ENCODE measurements around the gene SCYGR1.

DNA sequence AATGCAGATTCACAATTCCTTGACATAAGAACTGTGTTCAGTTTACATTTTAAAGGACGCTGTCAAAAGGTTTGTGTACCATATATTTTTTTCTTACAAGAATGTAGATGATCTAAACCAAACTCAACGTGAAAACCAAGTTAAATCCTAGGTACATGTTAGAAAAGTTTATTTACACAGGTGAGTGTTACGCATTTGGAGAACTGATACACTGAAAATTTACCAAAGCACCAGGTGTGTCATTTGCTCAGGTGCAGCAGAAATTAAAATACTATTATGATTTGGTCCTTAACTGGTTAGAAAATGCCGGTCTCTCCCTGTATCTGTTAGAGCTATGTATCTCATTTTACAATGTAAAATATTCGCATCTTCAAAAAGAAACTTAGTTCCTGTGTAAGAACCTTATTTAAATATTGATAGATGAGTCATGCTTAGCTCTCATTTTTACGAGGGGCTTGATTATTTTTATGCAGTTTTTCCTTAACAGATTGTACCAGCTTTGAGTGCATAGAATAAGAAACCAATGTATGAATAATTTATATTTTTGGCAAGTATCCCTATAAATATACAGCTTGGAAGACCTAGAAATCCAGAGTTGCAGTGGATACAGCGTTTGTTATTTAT, 37.6 kb downstream of the SCYGR1 start:
- TF ChIP-seq NFIC (IDR thresholded peaks at IDR 0.05): no peak
- TF ChIP-seq EP300 (IDR thresholded peaks at IDR 0.05; ENCODE audit: borderline replicate concordance): no peak
- TF ChIP-seq RAD21 (IDR thresholded peaks at IDR 0.05; ENCODE audit: low read depth): no peak
- TF ChIP-seq TAF1 (IDR thresholded peaks at IDR 0.05; ENCODE audit: low read depth): no peak
- TF ChIP-seq, protein P1, sequence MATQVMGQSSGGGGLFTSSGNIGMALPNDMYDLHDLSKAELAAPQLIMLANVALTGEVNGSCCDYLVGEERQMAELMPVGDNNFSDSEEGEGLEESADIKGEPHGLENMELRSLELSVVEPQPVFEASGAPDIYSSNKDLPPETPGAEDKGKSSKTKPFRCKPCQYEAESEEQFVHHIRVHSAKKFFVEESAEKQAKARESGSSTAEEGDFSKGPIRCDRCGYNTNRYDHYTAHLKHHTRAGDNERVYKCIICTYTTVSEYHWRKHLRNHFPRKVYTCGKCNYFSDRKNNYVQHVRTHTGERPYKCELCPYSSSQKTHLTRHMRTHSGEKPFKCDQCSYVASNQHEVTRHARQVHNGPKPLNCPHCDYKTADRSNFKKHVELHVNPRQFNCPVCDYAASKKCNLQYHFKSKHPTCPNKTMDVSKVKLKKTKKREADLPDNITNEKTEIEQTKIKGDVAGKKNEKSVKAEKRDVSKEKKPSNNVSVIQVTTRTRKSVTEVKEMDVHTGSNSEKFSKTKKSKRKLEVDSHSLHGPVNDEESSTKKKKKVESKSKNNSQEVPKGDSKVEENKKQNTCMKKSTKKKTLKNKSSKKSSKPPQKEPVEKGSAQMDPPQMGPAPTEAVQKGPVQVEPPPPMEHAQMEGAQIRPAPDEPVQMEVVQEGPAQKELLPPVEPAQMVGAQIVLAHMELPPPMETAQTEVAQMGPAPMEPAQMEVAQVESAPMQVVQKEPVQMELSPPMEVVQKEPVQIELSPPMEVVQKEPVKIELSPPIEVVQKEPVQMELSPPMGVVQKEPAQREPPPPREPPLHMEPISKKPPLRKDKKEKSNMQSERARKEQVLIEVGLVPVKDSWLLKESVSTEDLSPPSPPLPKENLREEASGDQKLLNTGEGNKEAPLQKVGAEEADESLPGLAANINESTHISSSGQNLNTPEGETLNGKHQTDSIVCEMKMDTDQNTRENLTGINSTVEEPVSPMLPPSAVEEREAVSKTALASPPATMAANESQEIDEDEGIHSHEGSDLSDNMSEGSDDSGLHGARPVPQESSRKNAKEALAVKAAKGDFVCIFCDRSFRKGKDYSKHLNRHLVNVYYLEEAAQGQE (IDR thresholded peaks at IDR 0.05; ENCODE audit: low read depth): no peak
- TF ChIP-seq, protein P2, sequence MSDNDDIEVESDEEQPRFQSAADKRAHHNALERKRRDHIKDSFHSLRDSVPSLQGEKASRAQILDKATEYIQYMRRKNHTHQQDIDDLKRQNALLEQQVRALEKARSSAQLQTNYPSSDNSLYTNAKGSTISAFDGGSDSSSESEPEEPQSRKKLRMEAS (IDR thresholded peaks at IDR 0.05): no peak
- no peak for TF ChIP-seq TEAD4 (IDR thresholded peaks at IDR 0.05)
- TF ChIP-seq YY1 (IDR thresholded peaks at IDR 0.05; ENCODE audit: low read depth): no peak
- TF ChIP-seq, protein P3, sequence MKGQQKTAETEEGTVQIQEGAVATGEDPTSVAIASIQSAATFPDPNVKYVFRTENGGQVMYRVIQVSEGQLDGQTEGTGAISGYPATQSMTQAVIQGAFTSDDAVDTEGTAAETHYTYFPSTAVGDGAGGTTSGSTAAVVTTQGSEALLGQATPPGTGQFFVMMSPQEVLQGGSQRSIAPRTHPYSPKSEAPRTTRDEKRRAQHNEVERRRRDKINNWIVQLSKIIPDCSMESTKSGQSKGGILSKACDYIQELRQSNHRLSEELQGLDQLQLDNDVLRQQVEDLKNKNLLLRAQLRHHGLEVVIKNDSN (IDR thresholded peaks at IDR 0.05): no peak
- TF ChIP-seq CREB1 (IDR thresholded peaks at IDR 0.05; ENCODE audit: low read depth): no peak
- TF ChIP-seq FOXM1 (IDR thresholded peaks at IDR 0.05; ENCODE audit: borderline replicate concordance, low read depth): no peak
- no peak for TF ChIP-seq CEBPB (IDR thresholded peaks at IDR 0.05)
- TF ChIP-seq EGR1 (IDR thresholded peaks at IDR 0.05): no peak

Measured in Ishikawa (cell line).